IMR-90 (cell line): ENCODE results near the gene RAB20. TPM values are rescaled to one million over a fixed set of nuclear protein-coding genes. Genes with fewer than 3 reads are reported as not detected.
A peak's percentile ranks its signal among the peaks of the same experiment; 100 is the strongest.

Source experiments
- ATAC-seq: fragments of 200-7000 bp; cut with Tn5 transposase; 2 replicates; pipeline ENCODE4 v1.9.1; 2020; ENCODE audit warnings: low read depth, mild to moderate bottlenecking, moderate library complexity
- BruUV-seq: library from RNA; stranded (reverse); fragments of 400-500 nt; replicated peaks from 2 replicates; lab custom pipeline; 2021; lab: Mats Ljungman, UMichigan
- CTCF ChIA-PET: fragments of 300-600 bp; formaldehyde crosslinking; extraction: SDS; loops from one replicate; lab custom pipeline; 2021; ENCODE audit warnings: antibody characterized with exemption; lab: Yijun Ruan, JAX
- POLR2A ChIA-PET: fragments of 300-600 bp; sonication (Branson Sonifier 250); formaldehyde crosslinking; loops from one replicate; lab custom pipeline; 2022; ENCODE audit warnings: antibody characterized with exemption; ENCODE audit not compliant: unreplicated experiment; lab: Charles Lee
- DNase-seq: peaks from one replicate; pipeline ENCODE4 v3.0.0; 2013
- H2AFZ ChIP-seq: replicated peaks from 2 replicates; pipeline ENCODE3; 2013; ENCODE audit warnings: low read length, mild to moderate bottlenecking; ENCODE audit not compliant: poor library complexity
- H2AK5ac ChIP-seq: 2 replicates; pipeline ENCODE4 v1.6.1; 2013; ENCODE audit warnings: low read depth, low read length, inconsistent platforms
- H2AK9ac ChIP-seq: replicated peaks from 2 replicates; pipeline ENCODE3; 2013; ENCODE audit warnings: mild to moderate bottlenecking, low read depth, low read length, moderate library complexity; ENCODE audit not compliant: poor library complexity
- H2BK120ac ChIP-seq: 2 replicates; pipeline ENCODE4 v1.6.1; 2013; ENCODE audit warnings: low read depth, low read length, inconsistent platforms
- H2BK15ac ChIP-seq: 3 replicates; pipeline ENCODE4 v1.6.1; 2013; ENCODE audit warnings: low read depth, low read length, inconsistent platforms
- H2BK20ac ChIP-seq: 2 replicates; pipeline ENCODE4 v1.6.1; 2013; ENCODE audit warnings: low read depth, mild to moderate bottlenecking, inconsistent platforms, low read length, moderate library complexity
- H2BK5ac ChIP-seq: 2 replicates; pipeline ENCODE4 v1.6.1; 2013; ENCODE audit warnings: mild to moderate bottlenecking, low read depth, low read length, inconsistent platforms; ENCODE audit not compliant: poor library complexity, severe bottlenecking
- H3K14ac ChIP-seq: replicated peaks from 2 replicates; pipeline ENCODE4 v1.6.1; 2013; ENCODE audit warnings: low read depth, low read length, inconsistent platforms
- H3K18ac ChIP-seq: 2 replicates; pipeline ENCODE4 v1.6.1; 2013; ENCODE audit warnings: low read depth, low read length, control low read depth
- H3K23ac ChIP-seq: 2 replicates; pipeline ENCODE4 v1.6.1; 2013; ENCODE audit warnings: low read depth, low read length, inconsistent platforms
- H3K27ac ChIP-seq: 2 replicates; pipeline ENCODE4 v1.5.1; 2013; ENCODE audit warnings: mild to moderate bottlenecking, control low read depth, low read length; ENCODE audit not compliant: insufficient read depth
- H3K27me3 ChIP-seq: 2 replicates; pipeline ENCODE4 v1.6.1; 2013; ENCODE audit warnings: low read length; ENCODE audit not compliant: control insufficient read depth, insufficient read depth
- H3K36me3 ChIP-seq: 2 replicates; pipeline ENCODE4 v1.6.1; 2013; ENCODE audit warnings: low read length, mixed read lengths; ENCODE audit not compliant: control insufficient read depth, insufficient read depth
- H3K4ac ChIP-seq: 2 replicates; pipeline ENCODE4 v1.6.1; 2013; ENCODE audit warnings: low read depth, low read length, inconsistent platforms
- H3K4me1 ChIP-seq: 2 replicates; pipeline ENCODE4 v1.6.1; 2013; ENCODE audit warnings: low read length, mixed read lengths; ENCODE audit not compliant: control insufficient read depth, insufficient read depth
- H3K4me2 ChIP-seq: 2 replicates; pipeline ENCODE4 v1.6.1; 2013; ENCODE audit warnings: low read depth, mild to moderate bottlenecking, control low read depth, low read length, moderate library complexity
- H3K4me3 ChIP-seq: 2 replicates; pipeline ENCODE4 v1.5.1; 2013; ENCODE audit warnings: low read depth, mild to moderate bottlenecking, control low read depth, low read length, moderate library complexity; ENCODE audit not compliant: insufficient read depth
- H3K56ac ChIP-seq: 2 replicates; pipeline ENCODE4 v1.6.1; 2013; ENCODE audit warnings: low read length, inconsistent platforms; ENCODE audit not compliant: insufficient read depth; ENCODE audit errors: extremely low read depth
- H3K79me1 ChIP-seq, 2 experiments: 2 replicates each; pipeline ENCODE4 v1.6.1; 2013; ENCODE audit warnings: low read length in 2 of 2, inconsistent platforms in 1 of 2, low read depth in 1 of 2
- H3K9ac ChIP-seq: 2 replicates; pipeline ENCODE4 v1.6.1; 2013; ENCODE audit warnings: low read depth, low read length, control low read depth
- H3K9me1 ChIP-seq: 2 replicates; pipeline ENCODE4 v1.6.1; 2013; ENCODE audit warnings: low read length, inconsistent platforms; ENCODE audit not compliant: insufficient read depth
- H3K9me3 ChIP-seq: 2 replicates; pipeline ENCODE4 v1.6.1; 2013; ENCODE audit warnings: low read length; ENCODE audit not compliant: control insufficient read depth, insufficient read depth
- H4K20me1 ChIP-seq: 2 replicates; pipeline ENCODE4 v1.6.1; 2013; ENCODE audit warnings: low read length, inconsistent platforms; ENCODE audit not compliant: insufficient read depth
- H4K5ac ChIP-seq: 2 replicates; pipeline ENCODE4 v1.6.1; 2013; ENCODE audit warnings: mild to moderate bottlenecking, low read depth, low read length, control low read depth
- H4K8ac ChIP-seq, 2 experiments: 2 replicates each; pipeline ENCODE4 v1.6.1; 2013; ENCODE audit warnings: low read depth in 2 of 2, low read length in 2 of 2, control low read depth in 1 of 2, inconsistent platforms in 1 of 2
- H4K91ac ChIP-seq: 2 replicates; pipeline ENCODE4 v1.6.1; 2013; ENCODE audit warnings: low read depth, low read length, inconsistent platforms; ENCODE audit not compliant: insufficient read depth
- BHLHE40 ChIP-seq: fragments of 150-350 bp; IDR thresholded peaks from 2 replicates; pipeline ENCODE4 v1.6.1; 2016; ENCODE audit warnings: mild to moderate bottlenecking, low read depth, low read length
- CEBPB ChIP-seq: IDR thresholded peaks from 2 replicates; pipeline ENCODE4 v1.6.1; 2012; ENCODE audit warnings: low read depth, low read length, improper control_type of control experiment
- CHD1 ChIP-seq: IDR thresholded peaks from 2 replicates; pipeline ENCODE4 v1.6.1; 2012; ENCODE audit warnings: low read depth, low read length, improper control_type of control experiment
- MAZ ChIP-seq: IDR thresholded peaks from 2 replicates; pipeline ENCODE4 v1.6.1; 2012; ENCODE audit warnings: low read depth, mild to moderate bottlenecking, low read length, improper control_type of control experiment, moderate library complexity, borderline replicate concordance
- NFE2L2 ChIP-seq: fragments of 150-350 bp; IDR thresholded peaks from 2 replicates; pipeline ENCODE4 v1.6.1; 2016; ENCODE audit warnings: low read depth, mild to moderate bottlenecking, low read length
- RAD21 ChIP-seq: IDR thresholded peaks from 2 replicates; pipeline ENCODE4 v1.6.1; 2012; ENCODE audit warnings: low read length, improper control_type of control experiment
- RCOR1 ChIP-seq: IDR thresholded peaks from 2 replicates; pipeline ENCODE4 v1.6.1; 2012; ENCODE audit warnings: mild to moderate bottlenecking, low read length, improper control_type of control experiment; ENCODE audit not compliant: insufficient replicate concordance
- RFX5 ChIP-seq: IDR thresholded peaks from 2 replicates; pipeline ENCODE4 v1.8.0; 2012; ENCODE audit warnings: low read depth, mild to moderate bottlenecking, low read length, moderate library complexity
- WGBS, 2 experiments: methylation state at CpG; one replicate each; pipeline versions ENCODE4 v1.1.5 to v1.1.7; 2013; ENCODE audit warnings: missing lambda C conversion rate in 2 of 2; ENCODE audit not compliant: insufficient read length in 1 of 2; ENCODE audit errors: extremely low coverage in 2 of 2; 5-methylcytosine and 5-hydroxymethylcytosine counted together
- dilution Hi-C: fragments of 300-500 bp; cut with HindIII; formaldehyde crosslinking; loops from one replicate; pipeline ENCODE4 v1.14.3; 2018; ENCODE audit warnings: low sequenced_read_pairs; ENCODE audit not compliant: unreplicated experiment
- in situ Hi-C: fragments of 300-500 bp; cut with MboI; formaldehyde crosslinking; loops from 3 replicates; pipeline ENCODE4 v1.14.3; 2019; ENCODE audit warnings: low sequenced_read_pairs, inconsistent platforms, mixed read lengths
- intact Hi-C: fragments of 100-400 bp; cut with micrococcal nuclease; formaldehyde crosslinking; loops from 2 replicates; pipeline ENCODE4 v1.10.0; 2022
- polyA plus RNA-seq, 3 experiments: library from polyadenylated mRNA; depleted of rRNA; stranded (reverse); fragments of >200 nt; gene quantifications; 2 replicates each; pipeline ENCODE4 v1.2.3, GENCODE V29; 2012; ENCODE audit warnings: low replicate concordance in 1 of 3
- total RNA-seq: library from RNA; depleted of rRNA; stranded (reverse); fragments of >200 nt; gene quantifications from 2 replicates; pipeline ENCODE4 v1.2.3, GENCODE V29; 2012
- TF ChIP-seq, protein P1 (sequence below): fragments of 150-350 bp; IDR thresholded peaks from 2 replicates; pipeline ENCODE4 v1.6.1; 2017; ENCODE audit warnings: mild to moderate bottlenecking, antibody characterized with exemption, low read length, low read depth

Gene RAB20
- total and polyA plus RNA-seq, 2 of the 4 experiments (the other 2 are of a cell fraction) = 3.8 to 5.1 TPM

DNA sequence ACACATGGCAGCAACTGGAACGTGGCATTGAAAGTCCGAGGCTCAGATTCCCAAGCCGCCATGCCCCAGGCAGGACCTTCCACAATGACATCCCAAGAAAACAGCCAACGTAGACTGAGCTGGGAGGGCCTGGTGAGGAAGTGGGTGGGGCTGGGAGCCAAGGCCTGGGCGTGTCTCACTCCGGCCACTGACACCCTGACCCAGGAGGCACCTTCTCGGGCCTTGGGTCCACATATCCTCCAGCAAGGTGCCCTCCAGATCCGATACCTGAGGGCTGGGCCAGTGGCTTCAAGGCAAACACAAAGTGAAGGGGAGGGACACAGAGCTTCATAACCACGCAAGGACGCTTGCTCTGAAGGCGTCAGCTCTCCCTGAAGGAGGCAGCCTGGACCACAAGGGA is 43.0 kb downstream of the RAB20 start:
- no peak overlapping the region for H3K27ac ChIP-seq
- no peak overlapping the region for H2BK5ac ChIP-seq
- 77% methylated on average over 5 of the region's 11 CpGs; no CpG with 5 or more reads in 1 of the 2 experiments for whole genome bisulfite sequencing, 2 experiments
- no peaks in the 10 kb centered on the region; the same call in 1 of the 2 replicates for H4K20me1 ChIP-seq
- no peak overlapping the region for H3K4me3 ChIP-seq
- H2AK5ac ChIP-seq = no peak overlapping the region
- dilution Hi-C loops = no loop called here
- peaks cover 18% of the 10 kb centered on the region for H3K36me3 ChIP-seq
- DNase-seq = no peak
- no peak overlapping the region for H2BK15ac ChIP-seq
- H3K23ac ChIP-seq = no peak overlapping the region
- no peak overlapping the region for H2AFZ ChIP-seq
- ChIA-PET CTCF (interaction anchor here (1.0 kb wide), 1 partner anchor 9 kb away, joined by 3 read pairs; no protein-coding TSS in a partner anchor), POLR2A (no interaction called here)
- BruUV-seq = no TSS peak
- H3K14ac ChIP-seq = no peak overlapping the region
- H3K9me1 ChIP-seq = peaks cover 8% of the 10 kb centered on the region
- no peaks in the 10 kb centered on the region for H3K27me3 ChIP-seq
- H4K91ac ChIP-seq = no peak overlapping the region
- H3K79me1 ChIP-seq = no peaks in the 10 kb centered on the region
- H2BK20ac ChIP-seq = no peak overlapping the region
- H4K8ac ChIP-seq = no peak overlapping the region
- no peak overlapping the region for H4K5ac ChIP-seq
- no peak overlapping the region for H3K18ac ChIP-seq
- H3K56ac ChIP-seq = no peak overlapping the region
- H2AK9ac ChIP-seq = no peak overlapping the region
- ATAC-seq = peak; percentile 7; the same call in 1 of the 2 replicates
- no peaks in the 10 kb centered on the region for H3K9me3 ChIP-seq
- no peak overlapping the region for H2BK120ac ChIP-seq
- H3K4me2 ChIP-seq = no peak overlapping the region
- in situ Hi-C loops = no loop called here
- TF ChIP-seq RAD21 (no peak), RFX5 (no peak), BHLHE40 (no peak), NFE2L2 (no peak), CEBPB (no peak), CHD1 (no peak), RCOR1 (no peak), MAZ (no peak)
- TF ChIP-seq, protein P1, sequence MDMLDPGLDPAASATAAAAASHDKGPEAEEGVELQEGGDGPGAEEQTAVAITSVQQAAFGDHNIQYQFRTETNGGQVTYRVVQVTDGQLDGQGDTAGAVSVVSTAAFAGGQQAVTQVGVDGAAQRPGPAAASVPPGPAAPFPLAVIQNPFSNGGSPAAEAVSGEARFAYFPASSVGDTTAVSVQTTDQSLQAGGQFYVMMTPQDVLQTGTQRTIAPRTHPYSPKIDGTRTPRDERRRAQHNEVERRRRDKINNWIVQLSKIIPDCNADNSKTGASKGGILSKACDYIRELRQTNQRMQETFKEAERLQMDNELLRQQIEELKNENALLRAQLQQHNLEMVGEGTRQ = no peak
- H3K9ac ChIP-seq = no peak overlapping the region
- no peaks in the 10 kb centered on the region; the same call in 1 of the 2 replicates for H3K4me1 ChIP-seq
- H3K4ac ChIP-seq = no peak overlapping the region
- intact Hi-C loops = no loop called here
